ENCODE measurements around the gene POLD2. TPM values are rescaled to one million over a fixed set of nuclear protein-coding genes. Genes with fewer than 3 reads are reported as not detected.
A peak's percentile ranks its signal among the peaks of the same experiment; 100 is the strongest.

POLD2 gene
- polyA plus RNA-seq, 10 donors = 61.0 to 89.1 (median 77.6) TPM

GRCh38 chr7:44154703-44155102 lies 31.4 kb upstream of the POLD2 start:
- no peak for DNase-seq

GRCh38 chr7:44153948-44154335 lies 30.6 kb upstream of the POLD2 start:
- no peak for DNase-seq

- no peak for DNase-seq
Measured at GRCh38 chr7:44152971-44153947, 29.9 kb upstream of the POLD2 start.

GRCh38 chr7:44151956-44152355 lies 28.6 kb upstream of the POLD2 start:
- DNase-seq = no peak

GRCh38 chr7:44150966-44151941 lies 27.9 kb upstream of the POLD2 start:
- DNase-seq = peak in 1 of 3 donors; percentile 47

- no peak for DNase-seq
Measured at GRCh38 chr7:44150466-44150832, 27.1 kb upstream of the POLD2 start.

GRCh38 chr7:44149571-44150465 lies 26.5 kb upstream of the POLD2 start:
- DNase-seq = peak in 2 of 3 donors; percentile 51 to 92

GRCh38 chr7:44148961-44149536 lies 25.7 kb upstream of the POLD2 start:
- no peak for DNase-seq

- DNase-seq = no peak
Measured at GRCh38 chr7:44148166-44148565, 24.8 kb upstream of the POLD2 start.

GRCh38 chr7:44147026-44147991 lies 24.0 kb upstream of the POLD2 start:
- peak in 2 of 3 donors; percentile 49 to 84 for DNase-seq

GRCh38 chr7:44145969-44146911 lies 22.9 kb upstream of the POLD2 start:
- peak in 2 of 3 donors; percentile 61 to 79 for DNase-seq

GRCh38 chr7:44145479-44145968 lies 22.2 kb upstream of the POLD2 start:
- DNase-seq = peak in 1 of 3 donors; percentile 56

GRCh38 chr7:44144968-44145478 lies 21.7 kb upstream of the POLD2 start:
- no peak for DNase-seq

GRCh38 chr7:44144426-44144967 lies 21.1 kb upstream of the POLD2 start:
- DNase-seq = no peak

- DNase-seq = peak in 1 of 3 donors; percentile 61
Measured at GRCh38 chr7:44143646-44144250, 20.4 kb upstream of the POLD2 start.

- DNase-seq = no peak
Measured at GRCh38 chr7:44142028-44142427, 18.7 kb upstream of the POLD2 start.

- no peak for DNase-seq
Measured at GRCh38 chr7:44141221-44141850, 18.0 kb upstream of the POLD2 start, which contains the start of gene MYL7. TSS of gene MYL7 (minus strand) at chr7:44141332. CDS start at chr7:44141305, 27 bp downstream.
